NCI-H1105 treated with DMSO at 0.1 percent for 48 hours (cell line): Measurements from ENCODE around the gene ADSS1.

Experiments used
- DNase-seq: peaks from one replicate; lab custom pipeline; 2025; lab: John Stamatoyannopoulos, UW

The ADSS1 gene

GRCh38 chr14:104770072-104770579, 46.1 kb downstream of the ADSS1 start:
- no peak for DNase-seq

GRCh38 chr14:104770851-104771272, 46.8 kb downstream of the ADSS1 start:
- DNase-seq, result no peak

- DNase-seq, result no peak
Measured at GRCh38 chr14:104771374-104771773, 47.3 kb downstream of the ADSS1 start.

GRCh38 chr14:104771918-104772706, 48.1 kb downstream of the ADSS1 start:
- no peak for DNase-seq

- no peak for DNase-seq
Measured at GRCh38 chr14:104772707-104773504, 48.9 kb downstream of the ADSS1 start.

- no peak for DNase-seq
Measured at GRCh38 chr14:104773505-104774452, 49.8 kb downstream of the ADSS1 start.

GRCh38 chr14:104774453-104775072, 50.5 kb downstream of the ADSS1 start:
- DNase-seq, result no peak

GRCh38 chr14:104775073-104775489, 51.1 kb downstream of the ADSS1 start:
- no peak for DNase-seq

- no peak for DNase-seq
Measured at GRCh38 chr14:104776481-104776880, 52.5 kb downstream of the ADSS1 start.

GRCh38 chr14:104776961-104777807, 53.2 kb downstream of the ADSS1 start:
- no peak for DNase-seq

- no peak for DNase-seq
Measured at GRCh38 chr14:104777808-104778249, 53.8 kb downstream of the ADSS1 start.

GRCh38 chr14:104778694-104779331, 54.8 kb downstream of the ADSS1 start:
- DNase-seq, result no peak

- DNase-seq, result no peak
Measured at GRCh38 chr14:104779776-104780512, 55.9 kb downstream of the ADSS1 start.

GRCh38 chr14:104780513-104781030, 56.5 kb downstream of the ADSS1 start:
- DNase-seq, result no peak

- no peak for DNase-seq
Measured at GRCh38 chr14:104781271-104782077, 57.4 kb downstream of the ADSS1 start.

GRCh38 chr14:104782086-104782807, 58.2 kb downstream of the ADSS1 start:
- DNase-seq, result no peak

GRCh38 chr14:104782808-104783139, 58.7 kb downstream of the ADSS1 start:
- no peak for DNase-seq
